HFF-Myc (cell line): ENCODE data around the gene LSAMP.
"Not testable (repeated sequence)": the region's sequence is repeated elsewhere in the genome, so short reads cannot be mapped to it uniquely, and the experiment has no call there.

Source experiments
- DNase-seq: peaks from one replicate; pipeline ENCODE4 v3.0.0-alpha.2; 2011; ENCODE audit warnings: low read depth; ENCODE audit errors: extremely low read depth
- H3K4me3 ChIP-seq: replicated peaks from 2 replicates; pipeline ENCODE4 v1.5.1; 2011; ENCODE audit warnings: low read depth, mild to moderate bottlenecking, control low read depth, low read length
- CTCF ChIP-seq: IDR thresholded peaks from 2 replicates; pipeline ENCODE4 v1.5.1; 2012; ENCODE audit warnings: mild to moderate bottlenecking, low read depth, low read length, control low read depth; ENCODE audit errors: missing control alignments

The LSAMP gene

DNA sequence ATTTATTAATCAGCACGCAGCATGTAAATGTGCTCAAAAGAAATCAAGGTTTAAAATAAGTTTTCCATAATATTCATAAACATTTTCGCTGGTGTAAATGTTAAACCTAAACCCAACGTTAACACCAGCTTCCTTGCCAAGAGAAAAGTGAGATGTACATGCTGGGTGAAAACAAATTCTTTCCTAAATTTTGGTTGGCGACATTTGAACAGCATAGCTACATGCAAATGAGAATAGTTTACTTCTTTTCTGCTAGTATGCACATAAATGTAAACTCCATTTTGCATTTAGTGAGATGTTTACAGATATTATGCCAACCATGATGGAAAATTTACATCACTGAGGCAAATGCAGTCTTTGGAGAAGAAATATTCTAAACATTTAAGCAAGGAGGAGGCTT lies 639.8 kb downstream of the LSAMP start:
- no peak overlapping the region for H3K4me3 ChIP-seq
- DNase-seq: no peak
- TF ChIP-seq CTCF: no peak

DNA sequence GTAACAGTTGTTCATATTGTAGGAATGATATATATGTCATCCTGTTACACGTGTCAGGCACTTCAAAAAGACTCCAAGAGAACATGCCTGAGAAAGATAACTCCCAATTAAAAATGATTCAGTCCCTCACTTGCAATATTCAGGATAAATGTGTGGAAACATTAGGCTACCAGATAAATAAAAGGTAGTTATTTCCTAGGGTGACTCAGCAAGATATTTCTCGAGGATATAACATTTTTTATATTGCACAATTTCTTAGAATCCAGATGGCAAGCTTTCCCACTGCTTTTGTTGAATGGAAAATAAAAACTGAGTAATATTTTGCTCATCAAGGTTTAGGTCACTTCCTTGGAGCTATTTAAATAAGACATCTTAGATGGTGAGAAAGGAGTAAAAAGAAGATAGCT lies 640.6 kb downstream of the LSAMP start:
- H3K4me3 ChIP-seq: no peak overlapping the region
- DNase-seq: peak; percentile 61
- no peak for TF ChIP-seq CTCF

GRCh38 chr3:115804200-115804599 lies 641.1 kb downstream of the LSAMP start:
- no peak for TF ChIP-seq CTCF
- no peak overlapping the region for H3K4me3 ChIP-seq

DNA sequence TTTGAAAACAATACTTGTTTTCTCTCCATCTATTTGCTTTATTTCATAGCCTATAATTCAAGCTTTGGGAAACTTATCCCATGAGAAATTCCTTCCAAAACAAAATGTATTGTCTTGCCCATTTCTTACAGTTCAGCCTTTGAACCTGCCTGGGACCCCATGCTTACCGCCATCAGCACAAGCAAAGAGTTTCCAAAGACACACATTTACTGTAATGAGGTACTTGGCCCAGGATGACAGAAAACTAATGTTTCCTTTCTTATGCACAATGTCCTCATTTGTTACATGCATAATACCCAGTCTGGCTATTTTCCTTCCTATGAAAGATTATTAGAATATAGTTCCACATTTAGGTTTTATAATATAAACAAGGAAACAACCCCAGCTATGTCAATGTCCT lies 641.6 kb downstream of the LSAMP start:
- no peak for DNase-seq
- no peak for TF ChIP-seq CTCF
- no peak overlapping the region for H3K4me3 ChIP-seq

More at GRCh38 chr3:115804200-115804599, 641.1 kb downstream of the LSAMP start:
- no peak for DNase-seq

DNA sequence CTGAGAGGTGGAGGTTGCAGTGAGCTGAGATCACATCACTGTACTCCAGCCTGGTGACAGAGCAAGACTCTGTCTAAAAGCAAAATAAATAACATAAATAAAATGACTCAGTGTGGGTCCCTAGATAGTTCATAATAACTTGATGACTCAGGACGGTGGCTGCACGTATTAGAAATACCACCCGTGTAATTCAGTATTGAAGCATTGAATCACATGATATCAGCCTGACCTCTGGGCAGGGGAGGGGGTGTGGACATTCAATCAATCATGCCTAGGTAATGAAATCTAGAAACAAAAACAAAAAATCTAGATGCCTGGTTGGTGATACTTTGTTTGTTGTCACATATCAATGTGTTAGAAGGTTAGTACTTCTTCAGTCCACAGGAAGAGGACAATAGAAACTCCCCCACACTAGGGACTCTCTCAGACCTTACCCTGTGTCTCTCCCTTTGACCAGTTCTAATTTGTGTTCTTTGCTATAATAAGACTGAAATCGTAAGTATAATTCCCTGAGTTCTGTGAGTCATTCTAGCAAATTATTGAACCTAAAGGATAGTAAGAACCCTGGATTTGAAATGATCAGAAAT lies 644.7 kb downstream of the LSAMP start:
- DNase-seq: no peak
- no peak overlapping the region for H3K4me3 ChIP-seq
- no peak for TF ChIP-seq CTCF

- H3K4me3 ChIP-seq, DNase-seq: not testable (repeated sequence)
Measured at GRCh38 chr3:115800065-115800464, 645.2 kb downstream of the LSAMP start.

DNA sequence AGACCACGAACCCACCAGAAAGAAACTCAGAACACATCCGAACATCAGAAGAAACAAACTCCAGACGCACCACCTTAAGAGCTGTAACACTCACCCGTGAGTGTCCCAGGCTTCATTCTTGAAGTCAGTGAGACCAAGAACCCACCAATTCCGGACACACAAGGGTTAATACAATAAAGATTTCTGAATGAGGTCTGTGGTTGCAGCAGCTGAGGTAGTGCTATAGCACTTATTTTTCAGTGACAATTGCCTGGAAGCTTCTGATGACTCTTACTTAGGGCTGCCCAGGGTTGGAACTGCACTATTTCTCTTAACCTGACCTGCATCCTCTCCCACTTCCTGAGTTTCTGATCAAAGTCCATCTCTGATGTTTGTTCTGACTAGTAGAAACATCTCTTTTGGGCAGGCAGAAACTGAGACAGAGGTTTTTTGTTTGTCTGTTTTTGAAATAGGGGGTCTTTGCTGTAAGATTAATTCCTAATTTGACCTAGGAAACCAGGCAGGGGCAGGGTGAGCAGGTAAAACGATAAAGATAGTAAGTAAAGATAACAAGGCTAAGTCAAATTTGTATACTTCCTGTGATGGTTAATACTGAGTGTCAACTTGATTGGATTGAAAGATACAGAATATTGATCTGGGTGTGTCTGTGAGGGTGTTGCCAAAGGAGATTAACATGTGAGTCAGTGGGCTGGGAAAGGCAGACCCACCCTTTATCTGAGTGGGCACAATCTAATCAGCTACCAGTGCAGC lies 652.9 kb downstream of the LSAMP start:
- no peak overlapping the region for H3K4me3 ChIP-seq
- no peak for DNase-seq
- TF ChIP-seq CTCF: no peak

- H3K4me3 ChIP-seq, DNase-seq: not testable (repeated sequence)
Measured at GRCh38 chr3:115791271-115792153, 653.8 kb downstream of the LSAMP start.
